ENCODE data around the gene IQCF6. TPM values are rescaled to one million over a fixed set of nuclear protein-coding genes. Genes with fewer than 3 reads are reported as not detected.
"Not testable (repeated sequence)": the region's sequence is repeated elsewhere in the genome, so short reads cannot be mapped to it uniquely, and the experiment has no call there.

Gene IQCF6
- polyA plus RNA-seq, 3 donors, result not detected

DNA sequence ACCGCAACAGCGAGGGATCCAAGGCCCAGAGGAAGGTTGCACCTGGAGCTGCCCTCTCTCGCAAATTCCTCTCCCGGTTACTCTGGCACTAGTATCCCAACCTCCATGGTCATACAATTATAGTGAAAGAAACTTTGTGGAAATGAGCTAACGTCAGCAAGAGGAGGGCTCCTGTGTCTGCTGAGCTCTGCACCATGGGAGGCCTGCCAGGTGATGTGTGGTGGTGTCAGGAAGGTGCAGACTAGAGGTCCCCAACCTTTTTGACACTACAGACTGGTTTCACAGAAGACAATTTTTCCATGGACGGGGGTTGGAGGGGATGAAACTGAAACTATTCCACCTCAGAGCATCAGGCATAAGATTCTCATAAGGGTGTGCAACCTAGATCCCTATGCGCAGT lies 13.2 kb upstream of the IQCF6 start:
- Mint-ChIP-seq H3K27ac (no peak overlapping the region), H3K27me3 (ENCODE audit: low read depth in 3 of 3) (peaks cover 4 to 11% (median 6%) of the 10 kb centered on the region in 3 donors)

DNA sequence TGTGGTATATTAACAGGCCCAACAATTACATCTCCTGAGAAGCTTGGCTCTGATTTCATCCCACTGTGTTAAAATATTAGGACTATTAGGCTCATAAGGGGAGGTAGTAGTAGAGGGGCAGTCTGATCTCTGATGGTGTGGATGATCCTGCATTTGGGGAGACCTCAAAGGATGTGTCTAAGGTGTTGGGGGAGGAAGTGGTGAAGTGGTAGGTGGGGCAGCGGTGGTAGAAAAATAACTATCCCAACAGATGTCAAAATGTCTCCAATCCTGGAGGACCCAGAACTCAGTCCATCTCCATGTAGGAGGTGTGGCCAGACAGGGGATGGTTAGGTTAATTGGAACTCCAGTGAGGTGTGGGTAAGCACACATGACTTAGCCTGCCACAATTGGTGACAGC lies 10.4 kb upstream of the IQCF6 start:
- intact Hi-C loops (cut with micrococcal nuclease), result no loop called here
- DNase-seq, result no peak
- TF ChIP-seq, protein P1, sequence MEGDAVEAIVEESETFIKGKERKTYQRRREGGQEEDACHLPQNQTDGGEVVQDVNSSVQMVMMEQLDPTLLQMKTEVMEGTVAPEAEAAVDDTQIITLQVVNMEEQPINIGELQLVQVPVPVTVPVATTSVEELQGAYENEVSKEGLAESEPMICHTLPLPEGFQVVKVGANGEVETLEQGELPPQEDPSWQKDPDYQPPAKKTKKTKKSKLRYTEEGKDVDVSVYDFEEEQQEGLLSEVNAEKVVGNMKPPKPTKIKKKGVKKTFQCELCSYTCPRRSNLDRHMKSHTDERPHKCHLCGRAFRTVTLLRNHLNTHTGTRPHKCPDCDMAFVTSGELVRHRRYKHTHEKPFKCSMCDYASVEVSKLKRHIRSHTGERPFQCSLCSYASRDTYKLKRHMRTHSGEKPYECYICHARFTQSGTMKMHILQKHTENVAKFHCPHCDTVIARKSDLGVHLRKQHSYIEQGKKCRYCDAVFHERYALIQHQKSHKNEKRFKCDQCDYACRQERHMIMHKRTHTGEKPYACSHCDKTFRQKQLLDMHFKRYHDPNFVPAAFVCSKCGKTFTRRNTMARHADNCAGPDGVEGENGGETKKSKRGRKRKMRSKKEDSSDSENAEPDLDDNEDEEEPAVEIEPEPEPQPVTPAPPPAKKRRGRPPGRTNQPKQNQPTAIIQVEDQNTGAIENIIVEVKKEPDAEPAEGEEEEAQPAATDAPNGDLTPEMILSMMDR (IDR thresholded peaks at IDR 0.05), result no peak
- Histone ChIP-seq H2AFZ (ENCODE audit: insufficient read depth, low read depth, low read length, poor library complexity, severe bottlenecking) (no peak overlapping the region), H3K79me2 (ENCODE audit: insufficient read depth, low read length) (no peaks in the 10 kb centered on the region), H3K4me2 (replicated peaks; ENCODE audit: extremely low read depth, low read length, poor library complexity, severe bottlenecking) (no peak overlapping the region), H3K4me3 (replicated peaks in 1 of 3; ENCODE audit: low read depth in 2 of 3, low read length in 3 of 3) (no peak overlapping the region), H3K36me3 (replicated peaks in 1 of 2; ENCODE audit: control insufficient read depth in 1 of 2, insufficient read depth in 2 of 2, low read length in 2 of 2) (no peaks in the 10 kb centered on the region), H3K27me3 (ENCODE audit: control insufficient read depth in 2 of 2, insufficient read depth in 2 of 2, low read length in 2 of 2) (peaks cover 0 to 2% of the 10 kb centered on the region in 2 donors), H3K27ac (ENCODE audit: low read depth in 1 of 2, low read length in 2 of 2) (no peak overlapping the region), H3K9me3 (replicated peaks in 1 of 2; ENCODE audit: control insufficient read depth in 1 of 2, insufficient read depth in 1 of 2, low read length in 2 of 2) (no peaks in the 10 kb centered on the region), H3K9ac (ENCODE audit: insufficient read depth, low read length, poor library complexity, severe bottlenecking) (no peak overlapping the region), H3K4me1 (ENCODE audit: control insufficient read depth in 1 of 2, insufficient read depth in 2 of 2, low read length in 2 of 2) (no peaks in the 10 kb centered on the region), H4K20me1 (ENCODE audit: insufficient read depth, low read length) (no peaks in the 10 kb centered on the region)
- H3K27ac Mint-ChIP-seq, result no peak overlapping the region
- no peaks in the 10 kb centered on the region for H3K36me3 Mint-ChIP-seq
- H3K4me1 Mint-ChIP-seq, result no peaks in the 10 kb centered on the region
- peaks cover 0 to 1% (median 0%) of the 10 kb centered on the region in 7 donors for H3K9me3 Mint-ChIP-seq
- no CpG with 5 or more reads among the region's 1 CpG for WGBS (ENCODE audit: insufficient coverage)
- no peak overlapping the region for H3K4me3 Mint-ChIP-seq
- H3K27me3 Mint-ChIP-seq (ENCODE audit: low read depth in 3 of 3), result peaks cover 0 to 12% (median 1%) of the 10 kb centered on the region in 3 donors

More for the DNA sequence above, 13.2 kb upstream of the IQCF6 start:
- H3K4me1 ChIP-seq (ENCODE audit: control insufficient read depth in 1 of 2, insufficient read depth in 2 of 2, low read length in 2 of 2), result peaks cover 4 to 5% of the 10 kb centered on the region in 2 donors
- no peaks in the 10 kb centered on the region for H3K27me3 ChIP-seq (ENCODE audit: control insufficient read depth in 2 of 2, insufficient read depth in 2 of 2, low read length in 2 of 2)
- no peaks in the 10 kb centered on the region for H3K79me2 ChIP-seq (ENCODE audit: insufficient read depth, low read length)
- no peaks in the 10 kb centered on the region for H4K20me1 ChIP-seq (ENCODE audit: insufficient read depth, low read length)
- no peak for DNase-seq
- Mint-ChIP-seq H3K4me3 (no peak overlapping the region), H3K36me3 (no peaks in the 10 kb centered on the region), H3K9me3 (peaks cover 0 to 1% (median 0%) of the 10 kb centered on the region in 7 donors), H3K4me1 (peaks cover 4% of the 10 kb centered on the region)
- intact Hi-C loops (cut with micrococcal nuclease), result no loop called here
- no peak overlapping the region for H2AFZ ChIP-seq (ENCODE audit: insufficient read depth, low read depth, low read length, poor library complexity, severe bottlenecking)
- H3K36me3 ChIP-seq (replicated peaks in 1 of 2; ENCODE audit: control insufficient read depth in 1 of 2, insufficient read depth in 2 of 2, low read length in 2 of 2), result no peaks in the 10 kb centered on the region
- TF ChIP-seq, protein P1 (IDR thresholded peaks at IDR 0.05), result no peak
- no peaks in the 10 kb centered on the region for H3K9me3 ChIP-seq (replicated peaks in 1 of 2; ENCODE audit: control insufficient read depth in 1 of 2, insufficient read depth in 1 of 2, low read length in 2 of 2)
- WGBS (ENCODE audit: insufficient coverage), result 100% methylated on average over 3 of the region's 7 CpGs
- no peak overlapping the region for H3K4me2 ChIP-seq (replicated peaks; ENCODE audit: extremely low read depth, low read length, poor library complexity, severe bottlenecking)
- H3K9ac ChIP-seq (ENCODE audit: insufficient read depth, low read length, poor library complexity, severe bottlenecking), result no peak overlapping the region
- no peak overlapping the region for H3K4me3 ChIP-seq (replicated peaks in 1 of 3; ENCODE audit: low read depth in 2 of 3, low read length in 3 of 3)
- H3K27ac ChIP-seq (ENCODE audit: low read depth in 1 of 2, low read length in 2 of 2), result no peak overlapping the region

DNA sequence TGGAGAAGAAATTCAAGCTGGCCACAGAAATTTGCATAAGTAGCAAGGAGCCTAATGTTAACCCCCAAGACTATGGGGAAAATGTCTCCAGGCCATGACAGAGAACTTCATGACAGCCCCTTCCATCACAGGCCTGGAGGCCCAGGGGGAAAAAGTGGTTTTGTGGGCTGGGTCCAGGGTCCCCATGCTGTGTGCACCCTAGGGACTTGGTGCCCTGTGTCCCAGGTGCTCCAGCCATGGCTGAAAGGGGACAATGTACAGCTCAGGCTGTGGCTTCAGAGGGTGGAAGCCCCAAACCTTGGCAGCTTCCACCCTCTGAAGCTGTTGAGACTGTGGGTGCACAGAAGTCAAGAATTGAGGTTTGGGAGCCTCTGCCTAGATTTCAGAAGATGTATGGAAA lies 8.5 kb upstream of the IQCF6 start:
- H3K36me3 ChIP-seq (replicated peaks in 1 of 2; ENCODE audit: control insufficient read depth in 1 of 2, insufficient read depth in 2 of 2, low read length in 2 of 2); H3K27ac ChIP-seq (ENCODE audit: low read depth in 1 of 2, low read length in 2 of 2); H3K9me3 Mint-ChIP-seq; H3K27ac Mint-ChIP-seq; H3K4me2 ChIP-seq (replicated peaks; ENCODE audit: extremely low read depth, low read length, poor library complexity, severe bottlenecking); H3K4me1 ChIP-seq (ENCODE audit: control insufficient read depth in 1 of 2, insufficient read depth in 2 of 2, low read length in 2 of 2); H3K27me3 ChIP-seq (ENCODE audit: control insufficient read depth in 2 of 2, insufficient read depth in 2 of 2, low read length in 2 of 2); H2AFZ ChIP-seq (ENCODE audit: insufficient read depth, low read depth, low read length, poor library complexity, severe bottlenecking); H3K36me3 Mint-ChIP-seq; H3K79me2 ChIP-seq (ENCODE audit: insufficient read depth, low read length); H3K4me3 ChIP-seq (replicated peaks in 1 of 3; ENCODE audit: low read depth in 2 of 3, low read length in 3 of 3); H3K4me1 Mint-ChIP-seq; H3K9me3 ChIP-seq (replicated peaks in 1 of 2; ENCODE audit: control insufficient read depth in 1 of 2, insufficient read depth in 1 of 2, low read length in 2 of 2); intact Hi-C loops (cut with micrococcal nuclease); H3K4me3 Mint-ChIP-seq; H4K20me1 ChIP-seq (ENCODE audit: insufficient read depth, low read length); DNase-seq; H3K9ac ChIP-seq (ENCODE audit: insufficient read depth, low read length, poor library complexity, severe bottlenecking): not testable (repeated sequence)
- H3K27me3 Mint-ChIP-seq (ENCODE audit: low read depth in 3 of 3), result peaks cover 3 to 14% (median 9%) of the 10 kb centered on the region in 3 donors
